K562 (cell line): ENCODE data around the gene ARL3.

ENCODE experiments used
- TAF7 ChIP-seq: fragments of 450-650 bp; IDR thresholded peaks from 2 replicates; pipeline ENCODE4 v1.6.1; 2016; ENCODE audit warnings: missing genetic modification characterization, missing compliant biosample characterization
- ZFP30 ChIP-seq: fragments of 250-450 bp; sonication (Bioruptor Pico); IDR thresholded peaks from 2 replicates; pipeline ENCODE4 v1.8.0; 2022; ENCODE audit warnings: moderate library complexity, mild to moderate bottlenecking, inconsistent platforms, borderline replicate concordance
- ZNF253 ChIP-seq: fragments of 250-450 bp; sonication (Bioruptor Pico); conservative IDR thresholded peaks from 2 replicates; pipeline ENCODE4 v1.6.1; 2021; ENCODE audit warnings: mild to moderate bottlenecking
- TF ChIP-seq, protein P1 (sequence below): fragments of 450-650 bp; IDR thresholded peaks from 2 replicates; pipeline ENCODE4 v1.6.1; 2016; ENCODE audit warnings: low read depth, mild to moderate bottlenecking, moderate library complexity
- TF ChIP-seq, protein P2 (sequence below), 3 experiments: IDR thresholded peaks in 2 of 3; conservative IDR thresholded peaks in 1 of 3; 2 replicates each; pipeline ENCODE4 v1.5.1; 2011 to 2012; ENCODE audit warnings: low read length in 3 of 3, mild to moderate bottlenecking in 3 of 3, control low read depth in 2 of 3, improper control_type of control experiment in 1 of 3, inconsistent platforms in 1 of 3, low read depth in 1 of 3, mixed read lengths in 1 of 3, moderate library complexity in 1 of 3; ENCODE audit not compliant: insufficient read depth in 2 of 3
- TF ChIP-seq, protein P3 (sequence below): fragments of 450-650 bp; IDR thresholded peaks from 2 replicates; pipeline ENCODE4 v1.6.1; 2016
- TF ChIP-seq, protein P4 (sequence below), 2 experiments: fragments of 450-650 bp; conservative IDR thresholded peaks; 2 replicates each; pipeline ENCODE4 v1.6.1; 2017; ENCODE audit warnings: mild to moderate bottlenecking in 2 of 2, moderate library complexity in 2 of 2

DNA sequence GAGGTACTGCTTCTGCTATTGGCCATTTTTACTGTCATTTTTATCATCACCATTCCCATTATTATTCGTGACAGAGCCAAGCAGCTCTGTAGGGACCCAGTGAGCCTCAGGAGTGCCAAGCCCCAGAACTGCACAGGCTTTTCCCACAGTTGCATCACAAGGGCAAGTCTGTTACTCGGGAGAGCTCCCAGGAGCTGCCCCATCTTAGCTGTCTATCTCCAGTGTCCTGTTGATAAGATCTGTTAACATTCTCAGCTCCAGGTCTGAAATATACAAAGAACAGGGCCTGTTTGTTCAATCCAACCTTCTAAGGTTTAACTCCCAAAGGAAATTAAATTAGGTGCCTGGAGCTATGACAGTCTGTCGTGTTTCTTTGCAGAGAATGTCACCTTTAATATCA, 90.1 kb downstream of the ARL3 start:
- TF ChIP-seq, protein P1, sequence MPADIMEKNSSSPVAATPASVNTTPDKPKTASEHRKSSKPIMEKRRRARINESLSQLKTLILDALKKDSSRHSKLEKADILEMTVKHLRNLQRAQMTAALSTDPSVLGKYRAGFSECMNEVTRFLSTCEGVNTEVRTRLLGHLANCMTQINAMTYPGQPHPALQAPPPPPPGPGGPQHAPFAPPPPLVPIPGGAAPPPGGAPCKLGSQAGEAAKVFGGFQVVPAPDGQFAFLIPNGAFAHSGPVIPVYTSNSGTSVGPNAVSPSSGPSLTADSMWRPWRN = no peak
- no peak for TF ChIP-seq ZFP30 (CRISPR knock-in tag)
- no peak for TF ChIP-seq ZNF253 (CRISPR knock-in tag)
- no peak for TF ChIP-seq TAF7 (tag)
- TF ChIP-seq, protein P2, sequence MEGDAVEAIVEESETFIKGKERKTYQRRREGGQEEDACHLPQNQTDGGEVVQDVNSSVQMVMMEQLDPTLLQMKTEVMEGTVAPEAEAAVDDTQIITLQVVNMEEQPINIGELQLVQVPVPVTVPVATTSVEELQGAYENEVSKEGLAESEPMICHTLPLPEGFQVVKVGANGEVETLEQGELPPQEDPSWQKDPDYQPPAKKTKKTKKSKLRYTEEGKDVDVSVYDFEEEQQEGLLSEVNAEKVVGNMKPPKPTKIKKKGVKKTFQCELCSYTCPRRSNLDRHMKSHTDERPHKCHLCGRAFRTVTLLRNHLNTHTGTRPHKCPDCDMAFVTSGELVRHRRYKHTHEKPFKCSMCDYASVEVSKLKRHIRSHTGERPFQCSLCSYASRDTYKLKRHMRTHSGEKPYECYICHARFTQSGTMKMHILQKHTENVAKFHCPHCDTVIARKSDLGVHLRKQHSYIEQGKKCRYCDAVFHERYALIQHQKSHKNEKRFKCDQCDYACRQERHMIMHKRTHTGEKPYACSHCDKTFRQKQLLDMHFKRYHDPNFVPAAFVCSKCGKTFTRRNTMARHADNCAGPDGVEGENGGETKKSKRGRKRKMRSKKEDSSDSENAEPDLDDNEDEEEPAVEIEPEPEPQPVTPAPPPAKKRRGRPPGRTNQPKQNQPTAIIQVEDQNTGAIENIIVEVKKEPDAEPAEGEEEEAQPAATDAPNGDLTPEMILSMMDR (IDR thresholded peaks at IDR 0.05 in 2 of 3, conservative IDR thresholded peaks at IDR 0.05 in 1 of 3; ENCODE audit: insufficient read depth in 2 of 3, low read depth in 1 of 3, low read length in 3 of 3) = no peak
- TF ChIP-seq, protein P3, sequence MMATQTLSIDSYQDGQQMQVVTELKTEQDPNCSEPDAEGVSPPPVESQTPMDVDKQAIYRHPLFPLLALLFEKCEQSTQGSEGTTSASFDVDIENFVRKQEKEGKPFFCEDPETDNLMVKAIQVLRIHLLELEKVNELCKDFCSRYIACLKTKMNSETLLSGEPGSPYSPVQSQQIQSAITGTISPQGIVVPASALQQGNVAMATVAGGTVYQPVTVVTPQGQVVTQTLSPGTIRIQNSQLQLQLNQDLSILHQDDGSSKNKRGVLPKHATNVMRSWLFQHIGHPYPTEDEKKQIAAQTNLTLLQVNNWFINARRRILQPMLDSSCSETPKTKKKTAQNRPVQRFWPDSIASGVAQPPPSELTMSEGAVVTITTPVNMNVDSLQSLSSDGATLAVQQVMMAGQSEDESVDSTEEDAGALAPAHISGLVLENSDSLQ = no peak
- TF ChIP-seq, protein P4, sequence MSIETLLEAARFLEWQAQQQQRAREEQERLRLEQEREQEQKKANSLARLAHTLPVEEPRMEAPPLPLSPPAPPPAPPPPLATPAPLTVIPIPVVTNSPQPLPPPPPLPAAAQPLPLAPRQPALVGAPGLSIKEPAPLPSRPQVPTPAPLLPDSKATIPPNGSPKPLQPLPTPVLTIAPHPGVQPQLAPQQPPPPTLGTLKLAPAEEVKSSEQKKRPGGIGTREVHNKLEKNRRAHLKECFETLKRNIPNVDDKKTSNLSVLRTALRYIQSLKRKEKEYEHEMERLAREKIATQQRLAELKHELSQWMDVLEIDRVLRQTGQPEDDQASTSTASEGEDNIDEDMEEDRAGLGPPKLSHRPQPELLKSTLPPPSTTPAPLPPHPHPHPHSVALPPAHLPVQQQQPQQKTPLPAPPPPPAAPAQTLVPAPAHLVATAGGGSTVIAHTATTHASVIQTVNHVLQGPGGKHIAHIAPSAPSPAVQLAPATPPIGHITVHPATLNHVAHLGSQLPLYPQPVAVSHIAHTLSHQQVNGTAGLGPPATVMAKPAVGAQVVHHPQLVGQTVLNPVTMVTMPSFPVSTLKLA (conservative IDR thresholded peaks at IDR 0.05) = no peak
